Measurements from ENCODE around the gene ZNF280A. TPM values are rescaled to one million over a fixed set of nuclear protein-coding genes. Genes with fewer than 3 reads are reported as not detected.

The ZNF280A gene
- total RNA-seq, 1 donor from 2014 or later, result not detected

GRCh38 chr22:22554587-22555284 lies 34.7 kb upstream of the ZNF280A start:
- Mint-ChIP-seq H3K27ac (no peak overlapping the region), H3K4me3 (no peak overlapping the region), H3K4me1 (peaks cover 9% of the 10 kb centered on the region), H3K9me3 (no peaks in the 10 kb centered on the region), H3K27me3 (no peaks in the 10 kb centered on the region), H3K36me3 (ENCODE audit: low read depth) (no peaks in the 10 kb centered on the region)
- DNase-seq (no peak), ATAC-seq (ENCODE audit: low read depth) (no peak)
- intact Hi-C loops (cut with micrococcal nuclease), result loop anchor here (10.0 kb wide), 1 partner anchor 70 kb away; no protein-coding TSS in a partner anchor
- POLR2A ChIA-PET, result interaction anchor here (0.6 kb wide), 1 partner anchor 192 kb away, joined by 3 read pairs; no protein-coding TSS in a partner anchor
- no peak for TF ChIP-seq CTCF (IDR thresholded peaks at IDR 0.05)
- CTCF ChIA-PET, result no interaction called here

- intact Hi-C loops (cut with micrococcal nuclease), result loop anchor here (10.0 kb wide), 1 partner anchor 69 kb away; no protein-coding TSS in a partner anchor
- TF ChIP-seq CTCF (IDR thresholded peaks at IDR 0.05), result no peak
- Mint-ChIP-seq H3K27ac (no peak overlapping the region), H3K9me3 (no peaks in the 10 kb centered on the region), H3K4me3 (no peak overlapping the region), H3K36me3 (ENCODE audit: low read depth) (no peaks in the 10 kb centered on the region), H3K27me3 (no peaks in the 10 kb centered on the region), H3K4me1 (peaks cover 3% of the 10 kb centered on the region)
- no peak for ATAC-seq (ENCODE audit: low read depth)
- CTCF ChIA-PET, result no interaction called here
- POLR2A ChIA-PET, result interaction anchor here (0.6 kb wide), 1 partner anchor 191 kb away, joined by 3 read pairs; no protein-coding TSS in a partner anchor
- no peak for DNase-seq
Observed at GRCh38 chr22:22553735-22554586, 33.9 kb upstream of the ZNF280A start.

GRCh38 chr22:22553141-22553540 lies 33.1 kb upstream of the ZNF280A start:
- ATAC-seq (ENCODE audit: low read depth) (no peak), DNase-seq (no peak)
- no peaks in the 10 kb centered on the region for H3K9me3 Mint-ChIP-seq
- H3K4me1 Mint-ChIP-seq, result peaks cover under 1% of the 10 kb centered on the region
- H3K36me3 Mint-ChIP-seq (ENCODE audit: low read depth), result no peaks in the 10 kb centered on the region
- intact Hi-C loops (cut with micrococcal nuclease), result loop anchor here (10.0 kb wide), 1 partner anchor 68 kb away; no protein-coding TSS in a partner anchor
- no peak overlapping the region for H3K27ac Mint-ChIP-seq
- TF ChIP-seq CTCF (IDR thresholded peaks at IDR 0.05), result no peak
- no peak overlapping the region for H3K4me3 Mint-ChIP-seq
- CTCF ChIA-PET, result interaction anchor here (0.7 to 1.1 kb wide), 3 partner anchors 123 to 196 kb away, joined by 3 to 6 read pairs (median 3); no protein-coding TSS in a partner anchor
- POLR2A ChIA-PET, result no interaction called here
- no peaks in the 10 kb centered on the region for H3K27me3 Mint-ChIP-seq

- Mint-ChIP-seq H3K27ac (no peak overlapping the region), H3K4me3 (no peak overlapping the region), H3K27me3 (no peaks in the 10 kb centered on the region), H3K36me3 (ENCODE audit: low read depth) (no peaks in the 10 kb centered on the region), H3K9me3 (no peaks in the 10 kb centered on the region), H3K4me1 (peaks cover 6% of the 10 kb centered on the region)
- no peak for TF ChIP-seq CTCF (IDR thresholded peaks at IDR 0.05)
- ATAC-seq (ENCODE audit: low read depth), result peak; percentile 25
- CTCF ChIA-PET, result interaction anchor here (0.7 to 1.1 kb wide), 3 partner anchors 122 to 196 kb away, joined by 3 to 6 read pairs (median 3); no protein-coding TSS in a partner anchor
- POLR2A ChIA-PET, result no interaction called here
- no peak for DNase-seq
- intact Hi-C loops (cut with micrococcal nuclease), result loop anchor here (10.0 kb wide), 1 partner anchor 68 kb away; no protein-coding TSS in a partner anchor
Observed at GRCh38 chr22:22552630-22553029, 32.6 kb upstream of the ZNF280A start.

Data from activated B cell treated with CpG ODN at 0.5 μM for 24 hours (primary cell).